ENCODE measurements around the gene KLHL15. TPM values are rescaled to one million over a fixed set of nuclear protein-coding genes. Genes with fewer than 3 reads are reported as not detected.

Gene KLHL15
- polyA plus RNA-seq, 1 of the 3 experiments (the other 2 are of a cell fraction), result 2.4 TPM

DNA sequence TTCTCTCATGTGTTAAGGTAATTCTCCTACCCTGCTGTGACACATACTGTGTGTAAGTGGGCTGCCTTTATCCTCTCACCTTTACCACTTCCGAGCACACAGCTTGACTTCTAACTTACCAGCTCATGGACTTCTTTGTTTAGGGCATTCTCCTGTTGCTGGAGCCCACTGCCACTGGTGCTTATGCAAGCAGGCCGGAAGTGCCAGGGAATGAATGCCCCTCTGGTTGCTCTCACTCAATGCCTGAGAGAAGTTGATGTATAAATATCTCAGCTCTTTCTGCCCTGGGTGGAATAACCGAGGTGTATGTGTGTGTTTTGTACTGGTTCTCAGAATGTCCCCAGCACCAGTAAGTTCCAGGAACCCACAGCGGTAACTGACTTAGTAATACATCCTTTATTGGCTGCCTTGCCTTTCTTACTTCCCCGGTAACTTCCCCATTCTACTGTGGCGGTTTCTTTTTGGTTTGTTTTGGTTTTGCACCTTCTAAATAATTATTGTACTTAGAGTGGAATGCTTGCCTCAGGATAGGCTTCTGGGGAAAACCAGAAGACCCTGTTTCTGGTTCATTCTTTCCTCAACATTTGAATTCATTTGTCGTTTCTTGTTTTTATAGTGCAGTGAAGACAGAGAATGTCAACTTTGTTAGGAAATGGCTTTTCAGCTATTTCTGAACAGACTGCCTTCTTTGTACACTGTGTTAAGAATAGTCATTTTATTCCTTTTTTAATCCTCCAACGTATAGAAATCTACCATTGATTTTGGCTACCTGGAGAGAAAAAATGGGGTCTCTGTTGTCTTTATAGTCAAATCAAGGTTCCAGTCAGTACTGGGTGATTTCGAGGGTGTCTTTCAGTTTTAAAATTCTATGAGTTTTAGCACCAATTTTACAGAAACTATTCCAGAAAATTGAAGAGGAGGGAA lies 73.7 kb downstream of the KLHL15 start:
- Histone ChIP-seq H3K79me2 (ENCODE audit: insufficient read depth) (no peaks in the 10 kb centered on the region), H3K27ac (ENCODE audit: low read depth in 2 of 2, low read length in 1 of 2) (no peak overlapping the region)

DNA sequence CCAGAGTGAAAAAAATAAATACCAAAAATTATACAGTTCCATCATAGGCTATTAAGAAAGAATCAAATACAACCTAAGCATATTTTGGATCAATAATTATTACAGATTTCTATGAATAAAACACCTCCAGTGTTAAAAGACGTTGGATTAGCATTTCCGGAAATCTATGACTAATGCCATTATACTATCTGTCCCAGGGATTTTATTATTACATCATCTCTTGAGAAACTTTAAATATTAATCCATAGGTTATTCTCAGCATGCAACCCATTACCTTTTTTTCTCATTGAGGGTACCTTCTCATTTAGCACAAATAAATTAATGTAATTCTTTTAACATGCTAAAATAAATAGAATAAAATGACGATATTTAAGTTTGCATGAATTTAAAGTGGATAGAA lies 74.6 kb downstream of the KLHL15 start:
- no peak for DNase-seq
- H3K9me2 ChIP-seq, result no peaks in the 10 kb centered on the region
- H4K20me1 ChIP-seq (ENCODE audit: insufficient read depth), result no peaks in the 10 kb centered on the region
- no peak overlapping the region for H3K27ac ChIP-seq (ENCODE audit: low read depth in 2 of 2, low read length in 1 of 2)
- no peaks in the 10 kb centered on the region for H3K79me2 ChIP-seq (ENCODE audit: insufficient read depth)
- H2AFZ ChIP-seq (ENCODE audit: low read depth), result no peak overlapping the region
- no peaks in the 10 kb centered on the region for H3F3A ChIP-seq (replicated peaks; ENCODE audit: insufficient read depth)
- H3K9ac ChIP-seq, result no peak overlapping the region
- no peaks in the 10 kb centered on the region for H3K36me3 ChIP-seq (replicated peaks in 1 of 2; ENCODE audit: control insufficient read depth in 1 of 2, insufficient read depth in 2 of 2, low read length in 1 of 2)
- WGBS (ENCODE audit: low lambda C conversion rate), result 42% methylated on average over 3 of the region's 3 CpGs
- no peaks in the 10 kb centered on the region for H3K9me3 ChIP-seq
- TF ChIP-seq EP300 (IDR thresholded peaks at IDR 0.05; ENCODE audit: borderline replicate concordance in 1 of 2, low read depth in 1 of 2, low read length in 1 of 2) (no peak), GATA2 (CRISPR knock-in tag; IDR thresholded peaks at IDR 0.05) (no peak), FOXJ3 (CRISPR knock-in tag; IDR thresholded peaks at IDR 0.05) (no peak), FOXM1 (IDR thresholded peaks at IDR 0.05; ENCODE audit: low read depth) (no peak), NRF1 (IDR thresholded peaks at IDR 0.05; ENCODE audit: low read depth, low read length) (no peak), RAD21 (IDR thresholded peaks at IDR 0.05; ENCODE audit: low read length) (no peak), SIN3A (IDR thresholded peaks at IDR 0.05; ENCODE audit: borderline replicate concordance, low read depth, low read length) (no peak), FOSL2 (IDR thresholded peaks at IDR 0.05; ENCODE audit: borderline replicate concordance, low read depth) (no peak)
- TF ChIP-seq, protein P1, sequence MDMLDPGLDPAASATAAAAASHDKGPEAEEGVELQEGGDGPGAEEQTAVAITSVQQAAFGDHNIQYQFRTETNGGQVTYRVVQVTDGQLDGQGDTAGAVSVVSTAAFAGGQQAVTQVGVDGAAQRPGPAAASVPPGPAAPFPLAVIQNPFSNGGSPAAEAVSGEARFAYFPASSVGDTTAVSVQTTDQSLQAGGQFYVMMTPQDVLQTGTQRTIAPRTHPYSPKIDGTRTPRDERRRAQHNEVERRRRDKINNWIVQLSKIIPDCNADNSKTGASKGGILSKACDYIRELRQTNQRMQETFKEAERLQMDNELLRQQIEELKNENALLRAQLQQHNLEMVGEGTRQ (IDR thresholded peaks at IDR 0.05; ENCODE audit: borderline replicate concordance, low read depth, low read length), result no peak
- TF ChIP-seq, protein P2, sequence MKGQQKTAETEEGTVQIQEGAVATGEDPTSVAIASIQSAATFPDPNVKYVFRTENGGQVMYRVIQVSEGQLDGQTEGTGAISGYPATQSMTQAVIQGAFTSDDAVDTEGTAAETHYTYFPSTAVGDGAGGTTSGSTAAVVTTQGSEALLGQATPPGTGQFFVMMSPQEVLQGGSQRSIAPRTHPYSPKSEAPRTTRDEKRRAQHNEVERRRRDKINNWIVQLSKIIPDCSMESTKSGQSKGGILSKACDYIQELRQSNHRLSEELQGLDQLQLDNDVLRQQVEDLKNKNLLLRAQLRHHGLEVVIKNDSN (IDR thresholded peaks at IDR 0.05; ENCODE audit: borderline replicate concordance, low read depth), result no peak
- TF ChIP-seq, protein P3, sequence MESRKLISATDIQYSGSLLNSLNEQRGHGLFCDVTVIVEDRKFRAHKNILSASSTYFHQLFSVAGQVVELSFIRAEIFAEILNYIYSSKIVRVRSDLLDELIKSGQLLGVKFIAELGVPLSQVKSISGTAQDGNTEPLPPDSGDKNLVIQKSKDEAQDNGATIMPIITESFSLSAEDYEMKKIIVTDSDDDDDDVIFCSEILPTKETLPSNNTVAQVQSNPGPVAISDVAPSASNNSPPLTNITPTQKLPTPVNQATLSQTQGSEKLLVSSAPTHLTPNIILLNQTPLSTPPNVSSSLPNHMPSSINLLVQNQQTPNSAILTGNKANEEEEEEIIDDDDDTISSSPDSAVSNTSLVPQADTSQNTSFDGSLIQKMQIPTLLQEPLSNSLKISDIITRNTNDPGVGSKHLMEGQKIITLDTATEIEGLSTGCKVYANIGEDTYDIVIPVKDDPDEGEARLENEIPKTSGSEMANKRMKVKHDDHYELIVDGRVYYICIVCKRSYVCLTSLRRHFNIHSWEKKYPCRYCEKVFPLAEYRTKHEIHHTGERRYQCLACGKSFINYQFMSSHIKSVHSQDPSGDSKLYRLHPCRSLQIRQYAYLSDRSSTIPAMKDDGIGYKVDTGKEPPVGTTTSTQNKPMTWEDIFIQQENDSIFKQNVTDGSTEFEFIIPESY (IDR thresholded peaks at IDR 0.05; ENCODE audit: borderline replicate concordance, low read depth), result no peak
- no peaks in the 10 kb centered on the region for H3K4me1 ChIP-seq (ENCODE audit: control insufficient read depth in 1 of 2, insufficient read depth in 2 of 2, low read depth in 1 of 2, low read length in 1 of 2)
- no peak overlapping the region for H3K4me2 ChIP-seq
- H3K27me3 ChIP-seq (ENCODE audit: insufficient read depth), result no peaks in the 10 kb centered on the region; the same call in 1 of the 2 replicates
- H3K4me3 ChIP-seq (ENCODE audit: low read depth in 2 of 2, low read length in 1 of 2), result no peak overlapping the region
- ChIA-PET CTCF (no interaction called here), POLR2A (no interaction called here)

More for the DNA sequence above, 73.7 kb downstream of the KLHL15 start:
- Histone ChIP-seq H3K4me2 (no peak overlapping the region), H2AFZ (ENCODE audit: low read depth) (no peak overlapping the region; the same call in 1 of the 2 replicates), H3K36me3 (replicated peaks in 1 of 2; ENCODE audit: control insufficient read depth in 1 of 2, insufficient read depth in 2 of 2, low read length in 1 of 2) (no peaks in the 10 kb centered on the region), H3K9me2 (no peaks in the 10 kb centered on the region), H3K9ac (no peak overlapping the region), H4K20me1 (ENCODE audit: insufficient read depth) (no peaks in the 10 kb centered on the region), H3K4me3 (ENCODE audit: low read depth in 2 of 2, low read length in 1 of 2) (no peak overlapping the region), H3K27me3 (ENCODE audit: insufficient read depth) (no peaks in the 10 kb centered on the region; the same call in 1 of the 2 replicates), H3F3A (replicated peaks; ENCODE audit: insufficient read depth) (no peaks in the 10 kb centered on the region), H3K4me1 (ENCODE audit: control insufficient read depth in 1 of 2, insufficient read depth in 2 of 2, low read depth in 1 of 2, low read length in 1 of 2) (no peaks in the 10 kb centered on the region), H3K9me3 (no peaks in the 10 kb centered on the region)
- WGBS (ENCODE audit: low lambda C conversion rate), result 36% methylated on average over 9 of the region's 9 CpGs
- POLR2A ChIA-PET, result no interaction called here
- no peak for DNase-seq
- TF ChIP-seq RAD21 (IDR thresholded peaks at IDR 0.05; ENCODE audit: low read length) (no peak), RCOR1 (IDR thresholded peaks at IDR 0.05; ENCODE audit: low read length) (no peak), MEF2A (IDR thresholded peaks at IDR 0.05; ENCODE audit: borderline replicate concordance, low read depth) (no peak), TEAD4 (IDR thresholded peaks at IDR 0.05; ENCODE audit: borderline replicate concordance, insufficient read depth) (no peak), FOSL2 (IDR thresholded peaks at IDR 0.05; ENCODE audit: borderline replicate concordance, low read depth) (no peak), EZH2phosphoT487 (IDR thresholded peaks at IDR 0.05; ENCODE audit: borderline replicate concordance, low read depth) (no peak), NRF1 (IDR thresholded peaks at IDR 0.05; ENCODE audit: low read depth, low read length) (no peak), ELF1 (IDR thresholded peaks at IDR 0.05) (no peak), GABPA (IDR thresholded peaks at IDR 0.05; ENCODE audit: low read depth) (no peak), SMC3 (IDR thresholded peaks at IDR 0.05; ENCODE audit: low read depth, low read length) (no peak)
- TF ChIP-seq, protein P4, sequence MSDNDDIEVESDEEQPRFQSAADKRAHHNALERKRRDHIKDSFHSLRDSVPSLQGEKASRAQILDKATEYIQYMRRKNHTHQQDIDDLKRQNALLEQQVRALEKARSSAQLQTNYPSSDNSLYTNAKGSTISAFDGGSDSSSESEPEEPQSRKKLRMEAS (IDR thresholded peaks at IDR 0.05; ENCODE audit: low read depth), result no peak
- CTCF ChIA-PET, result no interaction called here
